Measurements from ENCODE around the gene APRT. TPM values are rescaled to one million over a fixed set of nuclear protein-coding genes. Genes with fewer than 3 reads are reported as not detected.

The APRT gene
- total RNA-seq = 100 to 1,000 TPM; 105 to 179 TPM

- intact Hi-C loops (cut with DNase I, micrococcal nuclease) = loop anchor here (1.0 to 5.0 kb wide), 15 partner anchors 9 to 845 kb away; partner anchors contain the start of genes CDT1 (in 2 of the 2), TRAPPC2L (in 2 of the 2), ANKRD11 (in 1 of the 2) and CDH15 (in 1 of the 2)
- POLR2A ChIA-PET = interaction anchor here (0.6 to 2.6 kb wide), 6 partner anchors 9 to 423 kb away, joined by 3 to 13 read pairs (median 4); no protein-coding TSS in a partner anchor
Measured at GRCh38 chr16:88811769-88812512, at the start of gene APRT. APRT (minus strand) TSS chr16:88811928; CDS start chr16:88811899, 29 bp downstream.

GRCh38 chr16:88861359-88861758, 49.6 kb upstream of the APRT start:
- H3K9me3 Mint-ChIP-seq (ENCODE audit: low read depth) = no peaks in the 10 kb centered on the region
- ChIA-PET POLR2A (no interaction called here), CTCF (no interaction called here)
- peaks cover 13% of the 10 kb centered on the region for H3K4me1 Mint-ChIP-seq
- H3K36me3 Mint-ChIP-seq (ENCODE audit: low read depth) = peaks cover 17% of the 10 kb centered on the region
- ATAC-seq = no peak
- no peak overlapping the region for H3K27ac Mint-ChIP-seq
- no peaks in the 10 kb centered on the region for H3K27me3 Mint-ChIP-seq
- intact Hi-C loops (cut with DNase I, micrococcal nuclease) = no loop called here
- DNase-seq = no peak
- H3K4me3 Mint-ChIP-seq = no peak overlapping the region

More at GRCh38 chr16:88811769-88812512, at the start of gene APRT:
- CTCF ChIA-PET = interaction anchor here (0.7 to 5.1 kb wide), 7 partner anchors 18 to 403 kb away, joined by 3 to 22 read pairs (median 4); partner anchors contain the start of genes GALNS and TRAPPC2L
- peak within 1 kb of the TSS; percentile 86 for H3K4me3 Mint-ChIP-seq
- DNase-seq = peak; percentile 99
- peaks cover 22% of the 10 kb centered on the region for H3K4me1 Mint-ChIP-seq
- peak; percentile 76 for ATAC-seq
- H3K27ac Mint-ChIP-seq = peak within 1 kb of the TSS; percentile 94
- peaks cover 41% of the 10 kb centered on the region for H3K36me3 Mint-ChIP-seq (ENCODE audit: low read depth)
- no peaks in the 10 kb centered on the region for H3K9me3 Mint-ChIP-seq (ENCODE audit: low read depth)
- no peaks in the 10 kb centered on the region for H3K27me3 Mint-ChIP-seq

- ATAC-seq (no peak), DNase-seq (no peak)
- POLR2A ChIA-PET = no interaction called here
- Mint-ChIP-seq H3K36me3 (ENCODE audit: low read depth) (peaks cover 17% of the 10 kb centered on the region), H3K9me3 (ENCODE audit: low read depth) (no peaks in the 10 kb centered on the region), H3K4me1 (peaks cover 22% of the 10 kb centered on the region), H3K27me3 (no peaks in the 10 kb centered on the region), H3K4me3 (no peak overlapping the region), H3K27ac (no peak overlapping the region)
- intact Hi-C loops (cut with DNase I, micrococcal nuclease) = loop anchor here (5.0 to 10.0 kb wide), 3 partner anchors 238 to 1013 kb away; partner anchors contain the start of gene TCF25 (in 1 of the 2)
- CTCF ChIA-PET = interaction anchor here (4.3 kb wide), 1 partner anchor 48 kb away, joined by 22 read pairs; the partner anchor contains the start of gene APRT
Measured at GRCh38 chr16:88859381-88860091, 47.8 kb upstream of the APRT start.

- DNase-seq = peak; percentile 87
- ChIA-PET CTCF (interaction anchor here (0.6 to 4.3 kb wide), 17 partner anchors 16 to 408 kb away, joined by 3 to 22 read pairs (median 3); partner anchors contain the start of genes APRT and CDH15), POLR2A (interaction anchor here (0.7 to 0.9 kb wide), 2 partner anchors 46 to 609 kb away, joined by 3 to 5 read pairs; partner anchors contain the start of gene APRT)
- no peaks in the 10 kb centered on the region for H3K9me3 Mint-ChIP-seq (ENCODE audit: low read depth)
- H3K27ac Mint-ChIP-seq = peak overlapping the region; percentile 97
- H3K4me3 Mint-ChIP-seq = peak overlapping the region; percentile 100
- ATAC-seq = peak; percentile 65
- H3K27me3 Mint-ChIP-seq = no peaks in the 10 kb centered on the region
- peaks cover 17% of the 10 kb centered on the region for H3K36me3 Mint-ChIP-seq (ENCODE audit: low read depth)
- intact Hi-C loops (cut with DNase I, micrococcal nuclease) = loop anchor here (1.0 to 10.0 kb wide), 25 partner anchors 42 to 1014 kb away; partner anchors contain the start of genes CDH15 (in 1 of the 2), CDK10 (in 1 of the 2), CDT1 (in 1 of the 2) and CHMP1A (in 1 of the 2)
- peaks cover 22% of the 10 kb centered on the region for H3K4me1 Mint-ChIP-seq
Measured at GRCh38 chr16:88857728-88858339, 46.1 kb upstream of the APRT start.

- Mint-ChIP-seq H3K27me3 (no peaks in the 10 kb centered on the region), H3K4me3 (peak within 1 kb of the TSS; percentile 100), H3K9me3 (ENCODE audit: low read depth) (no peaks in the 10 kb centered on the region), H3K27ac (peak within 1 kb of the TSS; percentile 97), H3K36me3 (ENCODE audit: low read depth) (peaks cover 17% of the 10 kb centered on the region), H3K4me1 (peaks cover 22% of the 10 kb centered on the region)
- DNase-seq (peak; percentile 100), ATAC-seq (peak; percentile 93)
- POLR2A ChIA-PET = interaction anchor here (0.6 to 0.9 kb wide), 2 partner anchors 45 to 336 kb away, joined by 3 to 5 read pairs; partner anchors contain the start of gene APRT
- intact Hi-C loops (cut with DNase I, micrococcal nuclease) = loop anchor here (1.0 to 10.0 kb wide), 25 partner anchors 41 to 1015 kb away; partner anchors contain the start of genes CDH15 (in 1 of the 2), CDK10 (in 1 of the 2), CDT1 (in 1 of the 2) and CHMP1A (in 1 of the 2)
- CTCF ChIA-PET = interaction anchor here (0.6 to 4.3 kb wide), 13 partner anchors 41 to 409 kb away, joined by 3 to 22 read pairs (median 4); partner anchors contain the start of genes APRT and CDH15
Measured at GRCh38 chr16:88856828-88857727, 45.4 kb upstream of the APRT start, which contains the start of the genes GALNS and TRAPPC2L. GALNS (minus strand) TSS chr16:88856947; CDS start chr16:88856877, 70 bp downstream. TRAPPC2L (plus strand) TSS chr16:88857127; CDS start chr16:88857151, 24 bp downstream.

GRCh38 chr16:88856122-88856827, 44.5 kb upstream of the APRT start:
- POLR2A ChIA-PET = interaction anchor here (0.6 kb wide), 1 partner anchor 336 kb away, joined by 3 read pairs; no protein-coding TSS in a partner anchor
- intact Hi-C loops (cut with DNase I, micrococcal nuclease) = loop anchor here (2.0 to 10.0 kb wide), 8 partner anchors 43 to 1016 kb away; partner anchors contain the start of genes CDT1 (in 1 of the 2), SPATA2L (in 1 of the 2) and TCF25 (in 1 of the 2)
- Mint-ChIP-seq H3K36me3 (ENCODE audit: low read depth) (peaks cover 16% of the 10 kb centered on the region), H3K27me3 (no peaks in the 10 kb centered on the region), H3K9me3 (ENCODE audit: low read depth) (no peaks in the 10 kb centered on the region), H3K4me3 (peak overlapping the region; percentile 100), H3K27ac (no peak overlapping the region), H3K4me1 (peaks cover 22% of the 10 kb centered on the region)
- ATAC-seq = peak; percentile 40
- CTCF ChIA-PET = interaction anchor here (1.2 to 4.3 kb wide), 3 partner anchors 41 to 336 kb away, joined by 3 to 22 read pairs (median 17); partner anchors contain the start of gene APRT
- DNase-seq = no peak

- POLR2A ChIA-PET = no interaction called here
- Mint-ChIP-seq H3K27ac (no peak overlapping the region), H3K36me3 (ENCODE audit: low read depth) (peaks cover 11% of the 10 kb centered on the region), H3K27me3 (no peaks in the 10 kb centered on the region), H3K4me1 (peaks cover 22% of the 10 kb centered on the region), H3K4me3 (peak overlapping the region; percentile 71), H3K9me3 (ENCODE audit: low read depth) (no peaks in the 10 kb centered on the region)
- CTCF ChIA-PET = interaction anchor here (3.1 kb wide), 1 partner anchor 40 kb away, joined by 17 read pairs; no protein-coding TSS in a partner anchor
- DNase-seq (no peak), ATAC-seq (no peak)
- intact Hi-C loops (cut with DNase I, micrococcal nuclease) = loop anchor here (2.0 to 10.0 kb wide), 8 partner anchors 43 to 1017 kb away; partner anchors contain the start of genes CDT1 (in 1 of the 2), SPATA2L (in 1 of the 2) and TCF25 (in 1 of the 2)
Measured at GRCh38 chr16:88855736-88856121, 44.0 kb upstream of the APRT start.

GRCh38 chr16:88855176-88855575, 43.4 kb upstream of the APRT start:
- POLR2A ChIA-PET = interaction anchor here (1.0 kb wide), 1 partner anchor 44 kb away, joined by 3 read pairs; the partner anchor contains the start of gene APRT
- Mint-ChIP-seq H3K36me3 (ENCODE audit: low read depth) (peaks cover 11% of the 10 kb centered on the region), H3K27ac (no peak overlapping the region), H3K27me3 (no peaks in the 10 kb centered on the region), H3K4me3 (peak overlapping the region; percentile 26), H3K4me1 (peaks cover 22% of the 10 kb centered on the region), H3K9me3 (ENCODE audit: low read depth) (no peaks in the 10 kb centered on the region)
- intact Hi-C loops (cut with DNase I, micrococcal nuclease) = loop anchor here (5.0 to 10.0 kb wide), 3 partner anchors 242 to 1017 kb away; partner anchors contain the start of gene TCF25 (in 1 of the 2)
- CTCF ChIA-PET = interaction anchor here (1.0 kb wide), 1 partner anchor 29 kb away, joined by 3 read pairs; no protein-coding TSS in a partner anchor
- DNase-seq = no peak
- no peak for ATAC-seq
